Caco-2 (cell line): ENCODE data around the gene MARCHF9. TPM values are rescaled to one million over a fixed set of nuclear protein-coding genes. Genes with fewer than 3 reads are reported as not detected.

ENCODE experiments used
- BruUV-seq: library from RNA; stranded (reverse); fragments of 400-500 nt; replicated peaks from 2 replicates; lab custom pipeline; 2021; lab: Mats Ljungman, UMichigan
- CTCF ChIA-PET: fragments of 300-600 bp; sonication (Branson Sonifier 250); formaldehyde crosslinking; loops from one replicate; lab custom pipeline; 2022; ENCODE audit warnings: antibody characterized with exemption; lab: Charles Lee
- POLR2A ChIA-PET: fragments of 300-600 bp; sonication (Branson Sonifier 250); formaldehyde crosslinking; loops from one replicate; lab custom pipeline; 2022; ENCODE audit warnings: antibody characterized with exemption; lab: Charles Lee
- DNase-seq, 2 experiments: peaks; one replicate each; pipeline versions ENCODE4 v3.0.0 to v3.0.0-alpha.2; 2020 to 2022
- H3K27me3 ChIP-seq: replicated peaks from 2 replicates; pipeline ENCODE4 v1.6.0; 2011; ENCODE audit warnings: low read length; ENCODE audit not compliant: control insufficient read depth, insufficient read depth
- H3K36me3 ChIP-seq: 2 replicates; pipeline ENCODE4 v1.5.1; 2011; ENCODE audit warnings: low read length; ENCODE audit not compliant: control insufficient read depth, insufficient read depth
- H3K4me1 ChIP-seq: fragments of 250-450 bp; sonication (Bioruptor Pico); 2 replicates; pipeline ENCODE4 v1.5.1; 2020; ENCODE audit warnings: mild to moderate bottlenecking
- H3K4me3 ChIP-seq: 2 replicates; pipeline ENCODE4 v1.5.1; 2011; ENCODE audit warnings: low read depth, mild to moderate bottlenecking, control low read depth, low read length
- H3K9me3 ChIP-seq: fragments of 250-450 bp; sonication (Bioruptor Pico); 2 replicates; pipeline ENCODE4 v1.5.1; 2020; ENCODE audit warnings: mild to moderate bottlenecking, moderate library complexity
- H3K27ac Mint-ChIP-seq: one replicate; pipeline ENCODE4 v1.8.0; 2022; ENCODE audit warnings: mixed read lengths; ENCODE audit not compliant: unreplicated experiment
- H3K27me3 Mint-ChIP-seq: one replicate; pipeline ENCODE4 v1.8.0; 2022; ENCODE audit warnings: mixed read lengths; ENCODE audit not compliant: insufficient read depth, unreplicated experiment
- H3K36me3 Mint-ChIP-seq: one replicate; pipeline ENCODE4 v1.8.0; 2022; ENCODE audit warnings: mild to moderate bottlenecking, mixed read lengths; ENCODE audit not compliant: insufficient read depth, unreplicated experiment
- H3K4me1 Mint-ChIP-seq: one replicate; pipeline ENCODE4 v1.8.0; 2022; ENCODE audit warnings: low read depth, mixed read lengths; ENCODE audit not compliant: unreplicated experiment
- H3K4me3 Mint-ChIP-seq: one replicate; pipeline ENCODE4 v1.8.0; 2022; ENCODE audit warnings: mild to moderate bottlenecking, moderate library complexity, mixed read lengths; ENCODE audit not compliant: unreplicated experiment
- H3K9me3 Mint-ChIP-seq: one replicate; pipeline ENCODE4 v1.8.0; 2022; ENCODE audit warnings: mixed read lengths; ENCODE audit not compliant: unreplicated experiment
- intact Hi-C: fragments of 100-400 bp; cut with micrococcal nuclease; formaldehyde crosslinking; loops from one replicate; pipeline ENCODE4 v1.10.0; 2022; ENCODE audit not compliant: unreplicated experiment
- total RNA-seq: library from RNA; stranded (reverse); gene quantifications from 2 replicates; pipeline ENCODE4 v1.2.3, GENCODE V29; 2022
- TF ChIP-seq, protein P1 (sequence below), 2 experiments: fragments of 200-600 bp in 1 of 2; IDR thresholded peaks; 1 replicate in 1 of 2; 2 replicates in 1 of 2; pipeline versions ENCODE4 v1.5.1 to v1.8.0; 2011 to 2022; ENCODE audit warnings: antibody characterized with exemption in 1 of 2, control low read depth in 1 of 2, inconsistent platforms in 1 of 2, low read depth in 1 of 2, low read length in 1 of 2, mild to moderate bottlenecking in 1 of 2, moderate library complexity in 1 of 2; ENCODE audit not compliant: insufficient read depth in 1 of 2, severe bottlenecking in 1 of 2, unreplicated experiment in 1 of 2

Gene MARCHF9
- total RNA-seq, 1 experiment from 2014 or later, result 11.0 TPM

DNA sequence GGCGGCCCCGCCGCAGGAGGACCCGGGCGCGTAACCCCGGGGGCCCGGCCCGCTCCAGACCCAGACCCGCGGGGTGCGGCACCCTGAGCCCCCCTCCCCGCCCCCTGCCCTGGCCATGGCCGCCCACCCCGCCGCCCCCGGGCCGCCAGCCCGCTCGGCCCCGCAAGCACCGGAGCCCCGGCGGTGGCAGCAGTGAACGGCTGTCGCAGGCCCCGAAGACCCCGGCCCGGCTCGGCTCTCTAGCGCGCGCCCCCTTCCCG, 221 bp downstream of the MARCHF9 start:
- no peaks in the 10 kb centered on the region for H3K27me3 ChIP-seq
- Mint-ChIP-seq H3K4me1 (peaks cover 27% of the 10 kb centered on the region), H3K9me3 (no peaks in the 10 kb centered on the region), H3K27ac (no peak overlapping the region), H3K27me3 (no peaks in the 10 kb centered on the region), H3K4me3 (peak overlapping the region; percentile 82), H3K36me3 (peaks cover 37% of the 10 kb centered on the region)
- TF ChIP-seq, protein P1, sequence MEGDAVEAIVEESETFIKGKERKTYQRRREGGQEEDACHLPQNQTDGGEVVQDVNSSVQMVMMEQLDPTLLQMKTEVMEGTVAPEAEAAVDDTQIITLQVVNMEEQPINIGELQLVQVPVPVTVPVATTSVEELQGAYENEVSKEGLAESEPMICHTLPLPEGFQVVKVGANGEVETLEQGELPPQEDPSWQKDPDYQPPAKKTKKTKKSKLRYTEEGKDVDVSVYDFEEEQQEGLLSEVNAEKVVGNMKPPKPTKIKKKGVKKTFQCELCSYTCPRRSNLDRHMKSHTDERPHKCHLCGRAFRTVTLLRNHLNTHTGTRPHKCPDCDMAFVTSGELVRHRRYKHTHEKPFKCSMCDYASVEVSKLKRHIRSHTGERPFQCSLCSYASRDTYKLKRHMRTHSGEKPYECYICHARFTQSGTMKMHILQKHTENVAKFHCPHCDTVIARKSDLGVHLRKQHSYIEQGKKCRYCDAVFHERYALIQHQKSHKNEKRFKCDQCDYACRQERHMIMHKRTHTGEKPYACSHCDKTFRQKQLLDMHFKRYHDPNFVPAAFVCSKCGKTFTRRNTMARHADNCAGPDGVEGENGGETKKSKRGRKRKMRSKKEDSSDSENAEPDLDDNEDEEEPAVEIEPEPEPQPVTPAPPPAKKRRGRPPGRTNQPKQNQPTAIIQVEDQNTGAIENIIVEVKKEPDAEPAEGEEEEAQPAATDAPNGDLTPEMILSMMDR (IDR thresholded peaks at IDR 0.05; ENCODE audit: insufficient read depth in 1 of 2, low read depth in 1 of 2, low read length in 1 of 2, severe bottlenecking in 1 of 2, unreplicated experiment in 1 of 2), result no peak
- no peaks in the 10 kb centered on the region for H3K9me3 ChIP-seq
- intact Hi-C loops, result no loop called here
- H3K36me3 ChIP-seq, result peaks cover 3% of the 10 kb centered on the region; the same call in 1 of the 2 replicates
- no TSS peak for BruUV-seq
- peak overlapping the region; percentile 67 for H3K4me3 ChIP-seq
- CTCF ChIA-PET, result interaction anchor here (2.0 kb wide), 1 partner anchor 10 kb away, joined by 8 read pairs; no protein-coding TSS in a partner anchor
- DNase-seq, result no peak
- peaks cover 16% of the 10 kb centered on the region; the same call in 1 of the 2 replicates for H3K4me1 ChIP-seq
- POLR2A ChIA-PET, result no interaction called here

DNA sequence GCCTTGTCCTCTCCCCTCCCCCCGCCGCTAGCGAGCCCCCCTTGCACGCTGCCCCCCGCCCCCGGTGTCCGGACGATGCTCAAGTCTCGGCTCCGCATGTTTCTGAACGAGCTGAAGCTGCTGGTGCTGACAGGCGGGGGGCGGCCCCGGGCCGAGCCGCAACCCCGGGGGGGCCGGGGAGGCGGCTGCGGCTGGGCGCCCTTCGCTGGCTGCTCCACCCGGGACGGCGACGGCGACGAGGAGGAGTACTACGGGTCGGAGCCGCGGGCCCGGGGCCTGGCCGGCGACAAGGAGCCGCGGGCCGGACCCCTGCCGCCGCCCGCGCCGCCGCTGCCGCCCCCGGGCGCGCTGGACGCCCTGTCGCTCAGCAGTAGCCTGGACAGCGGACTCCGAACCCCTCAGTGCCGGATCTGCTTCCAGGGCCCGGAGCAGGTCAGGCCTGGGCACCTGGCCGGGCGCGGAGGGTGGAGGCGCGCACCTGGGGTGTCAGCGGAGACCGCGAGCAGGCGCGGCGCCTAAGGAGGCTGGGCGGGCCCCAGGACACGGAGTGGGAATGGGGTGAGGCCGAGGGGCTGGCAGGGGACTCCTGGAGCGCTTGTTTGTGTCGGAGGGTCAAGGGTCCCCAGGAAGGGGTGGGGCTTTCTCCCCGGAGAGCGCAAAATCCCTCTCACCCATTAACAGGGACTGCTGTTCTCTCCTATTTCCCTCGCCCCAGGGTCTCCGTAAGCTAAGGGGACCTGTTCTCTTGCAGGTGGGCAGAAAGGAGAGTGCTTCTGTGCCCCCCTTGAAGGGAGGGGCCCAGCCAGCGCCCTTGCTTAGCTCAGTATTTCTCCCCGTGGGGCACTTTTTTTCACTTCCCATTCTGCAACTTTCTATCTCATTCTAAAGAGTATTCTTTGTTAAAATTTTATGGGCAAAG, 810 bp downstream of the MARCHF9 start:
- peak overlapping the region; percentile 82 for H3K4me3 Mint-ChIP-seq
- H3K27ac Mint-ChIP-seq, result no peak overlapping the region
- DNase-seq, result peak; percentile 60 to 64
- CTCF ChIA-PET, result interaction anchor here (0.9 to 2.0 kb wide), 3 partner anchors 8 to 11 kb away, joined by 3 to 8 read pairs (median 8); partner anchors contain the start of gene CYP27B1
- Histone ChIP-seq H3K36me3 (no peaks in the 10 kb centered on the region), H3K4me3 (peak overlapping the region; percentile 67), H3K9me3 (no peaks in the 10 kb centered on the region), H3K27me3 (no peaks in the 10 kb centered on the region), H3K4me1 (peaks cover 16% of the 10 kb centered on the region; the same call in 1 of the 2 replicates)
- H3K27me3 Mint-ChIP-seq, result no peaks in the 10 kb centered on the region
- H3K36me3 Mint-ChIP-seq, result peaks cover 31% of the 10 kb centered on the region
- H3K4me1 Mint-ChIP-seq, result peaks cover 27% of the 10 kb centered on the region
- POLR2A ChIA-PET, result interaction anchor here (0.9 kb wide), 1 partner anchor 10 kb away, joined by 3 read pairs; no protein-coding TSS in a partner anchor
- H3K9me3 Mint-ChIP-seq, result no peaks in the 10 kb centered on the region
- BruUV-seq, result no TSS peak
- TF ChIP-seq, protein P1 (IDR thresholded peaks at IDR 0.05; ENCODE audit: insufficient read depth in 1 of 2, low read depth in 1 of 2, low read length in 1 of 2, severe bottlenecking in 1 of 2, unreplicated experiment in 1 of 2), result no peak
- intact Hi-C loops, result no loop called here
